Endothelial cell of coronary artery (primary cell): Measurements from ENCODE around the gene AANAT. TPM values are rescaled to one million over a fixed set of nuclear protein-coding genes. Genes with fewer than 3 reads are reported as not detected.

ENCODE experiments used
- total RNA-seq: library from RNA; depleted of rRNA; stranded (reverse); fragments of >200 nt; gene quantifications from 2 replicates; pipeline ENCODE4 v1.2.3, GENCODE V29; 2014

The AANAT gene
- not detected in 2 replicates for total RNA-seq

DNA sequence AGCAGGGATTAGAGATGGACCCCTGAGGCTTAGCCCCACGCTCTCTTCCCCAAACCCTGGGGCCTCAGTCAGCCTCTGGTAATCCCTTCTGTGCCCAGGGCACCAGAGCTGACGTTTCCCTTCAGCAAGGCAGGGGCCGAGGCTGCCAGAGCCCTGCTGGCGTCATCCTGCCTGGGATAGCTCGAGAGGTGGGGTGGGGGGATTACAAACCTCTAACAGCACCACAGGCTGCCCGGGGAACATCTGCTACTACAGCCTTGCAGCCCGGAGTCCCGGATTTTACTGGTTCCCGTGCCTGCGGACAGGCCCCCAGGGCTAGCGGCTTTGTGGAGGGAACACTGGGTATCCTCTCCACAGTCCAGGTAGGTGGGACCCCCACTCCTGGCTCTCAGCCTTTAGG, at the start of gene AANAT:
TSS of gene AANAT (plus strand) at position 238 of the 400 bp plus-strand sequence. CDS start 1,144 bp downstream, outside the sequence.

GRCh38 chr17:76452660-76453430, 14.6 kb upstream of the AANAT start, which contains the start of gene UBE2O:
TSS of gene UBE2O (minus strand) at chr17:76453152. CDS start at chr17:76453141, 11 bp downstream.

GRCh38 chr17:76501018-76501826, 33.8 kb downstream of the AANAT start, which contains the start of gene RHBDF2:
TSS of gene RHBDF2 (minus strand) at chr17:76501423. CDS start at chr17:76481524, 19,899 bp downstream.

Other genes with a start within 250 kb of the AANAT start
- under 0.01 and 0.09 TPM in 2 replicates for gene RNF157, start 227.1 kb upstream of the AANAT start, total RNA-seq
- 6.3 and 9.0 TPM in 2 replicates for gene UBALD2, start 202.3 kb upstream of the AANAT start, total RNA-seq
- 2.9 and 4.1 TPM in 2 replicates for gene QRICH2, start 159.3 kb upstream of the AANAT start, total RNA-seq
- 36.9 and 51.6 TPM in 2 replicates for gene PRPSAP1, start 113.7 kb upstream of the AANAT start, total RNA-seq
- gene SPHK1, start 83.0 kb upstream of the AANAT start, total RNA-seq, result 102 and 124 TPM in 2 replicates
- gene UBE2O, start 14.5 kb upstream of the AANAT start, total RNA-seq, result 22.7 and 32.5 TPM in 2 replicates
- 9.1 and 22.9 TPM in 2 replicates for gene RHBDF2, start 33.8 kb downstream of the AANAT start, total RNA-seq
- gene CYGB, start 70.1 kb downstream of the AANAT start, total RNA-seq, result 0.45 and 5.0 TPM in 2 replicates
- 0.85 TPM in 1 of 2 replicates, not detected in the other for gene PRCD, start 72.4 kb downstream of the AANAT start, total RNA-seq
- 0.66 TPM in 1 of 2 replicates, not detected in the other for gene ST6GALNAC2, start 118.3 kb downstream of the AANAT start, total RNA-seq
- gene ST6GALNAC1, start 176.2 kb downstream of the AANAT start, total RNA-seq, result 0.27 TPM in 1 of 2 replicates, not detected in the other
- 78.5 and 200 TPM in 2 replicates for gene MXRA7, start 243.4 kb downstream of the AANAT start, total RNA-seq